Uterus (tissue), 4 donors: ENCODE measurements around the gene GCH1. TPM values are rescaled to one million over a fixed set of nuclear protein-coding genes. Genes with fewer than 3 reads are reported as not detected.

Experiments used
- DNase-seq, 2 donors: peaks; one replicate each; pipeline ENCODE4 v3.0.0-alpha.2; 2019 to 2020
- H3K27ac ChIP-seq, 2 donors: fragments of 200-600 bp; sonication (generic); 1 replicate in 1 of 2; 2 replicates in 1 of 2; pipeline ENCODE4 v1.5.1; 2016 to 2018
- H3K27me3 ChIP-seq, 2 donors: fragments of 200-600 bp; sonication (generic); one replicate each; pipeline ENCODE4 v1.5.1; 2018 to 2019; ENCODE audit warnings: control low read depth in 1 of 2
- H3K36me3 ChIP-seq, 2 donors: fragments of 200-600 bp; sonication (generic); one replicate each; pipeline ENCODE4 v1.5.1; 2019; ENCODE audit warnings: control low read depth in 1 of 2
- H3K4me1 ChIP-seq, 2 donors: fragments of 200-600 bp; sonication (generic); one replicate each; pipeline ENCODE4 v1.5.1; 2018 to 2019; ENCODE audit warnings: control low read depth in 1 of 2
- H3K4me3 ChIP-seq, 2 donors: fragments of 200-600 bp; sonication (generic); 1 replicate in 1 of 2; 2 replicates in 1 of 2; pipeline ENCODE4 v1.5.1; 2018 to 2019; ENCODE audit warnings: mild to moderate bottlenecking in 1 of 2
- H3K9me3 ChIP-seq, 2 donors: fragments of 200-600 bp; sonication (generic); one replicate each; pipeline ENCODE4 v1.5.1; 2019; ENCODE audit warnings: control low read depth in 1 of 2
- POLR2A ChIP-seq, 2 donors: fragments of 450-650 bp; IDR thresholded peaks; one replicate each; pipeline ENCODE4 v1.6.1; 2016; ENCODE audit warnings: antibody characterized with exemption in 2 of 2, mild to moderate bottlenecking in 1 of 2, moderate library complexity in 1 of 2
- intact Hi-C: fragments of 100-400 bp; cut with DNase I; formaldehyde crosslinking; loops from one replicate; pipeline ENCODE4 v1.15.1; 2023; ENCODE audit warnings: low total_unique reads
- total RNA-seq, 4 donors: library from RNA; depleted of rRNA in 3 of 4; stranded (reverse); fragments of >200 nt in 3 of 4; gene quantifications; one replicate each; pipeline versions ENCODE4 v1.1.0 to v1.2.4, GENCODE V29; 2014 to 2023
- TF ChIP-seq, protein P1 (sequence below), 4 experiments: fragments of 200-600 bp in 2 of 4; fragments of 450-650 bp in 2 of 4; sonication (generic) in 2 of 4; IDR thresholded peaks; one replicate each; pipeline ENCODE4 v1.5.1; 2016 to 2019; ENCODE audit warnings: antibody characterized with exemption in 4 of 4, mild to moderate bottlenecking in 2 of 4, moderate library complexity in 1 of 4
- donor health status: DM: yes; HTN: yes; CAD: no.

The GCH1 gene
- total RNA-seq, 4 donors from 2014 or later, result 3.2 to 10.6 (median 4.1) TPM

DNA sequence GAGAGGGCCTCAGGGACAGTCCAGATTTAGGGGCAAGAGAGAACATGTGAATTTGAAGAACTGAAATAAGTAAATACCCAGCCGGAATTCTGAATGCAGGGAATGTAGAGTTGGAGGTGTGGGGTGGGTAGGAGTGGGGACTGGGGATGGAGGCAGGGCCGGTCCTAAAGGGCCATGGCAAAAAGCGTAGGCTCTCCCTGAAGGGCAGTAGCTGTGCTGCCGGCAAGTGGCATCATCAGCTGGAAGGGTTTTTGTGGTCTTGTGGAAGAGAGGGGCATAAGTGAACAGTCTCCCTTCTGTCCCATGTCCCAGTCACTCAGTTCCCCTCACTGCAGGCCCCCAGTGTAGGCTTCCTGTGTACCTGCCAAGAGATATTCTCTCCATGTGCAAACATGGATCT is 104.6 kb downstream of the GCH1 start:
- H3K4me1 ChIP-seq, result no peaks in the 10 kb centered on the region
- no peaks in the 10 kb centered on the region for H3K36me3 ChIP-seq
- H3K27me3 ChIP-seq, result no peaks in the 10 kb centered on the region
- peaks cover 0 to 7% of the 10 kb centered on the region in 2 donors for H3K9me3 ChIP-seq
- intact Hi-C loops, result no loop called here
- TF ChIP-seq POLR2A (IDR thresholded peaks at IDR 0.05), result no peak
- TF ChIP-seq, protein P1, sequence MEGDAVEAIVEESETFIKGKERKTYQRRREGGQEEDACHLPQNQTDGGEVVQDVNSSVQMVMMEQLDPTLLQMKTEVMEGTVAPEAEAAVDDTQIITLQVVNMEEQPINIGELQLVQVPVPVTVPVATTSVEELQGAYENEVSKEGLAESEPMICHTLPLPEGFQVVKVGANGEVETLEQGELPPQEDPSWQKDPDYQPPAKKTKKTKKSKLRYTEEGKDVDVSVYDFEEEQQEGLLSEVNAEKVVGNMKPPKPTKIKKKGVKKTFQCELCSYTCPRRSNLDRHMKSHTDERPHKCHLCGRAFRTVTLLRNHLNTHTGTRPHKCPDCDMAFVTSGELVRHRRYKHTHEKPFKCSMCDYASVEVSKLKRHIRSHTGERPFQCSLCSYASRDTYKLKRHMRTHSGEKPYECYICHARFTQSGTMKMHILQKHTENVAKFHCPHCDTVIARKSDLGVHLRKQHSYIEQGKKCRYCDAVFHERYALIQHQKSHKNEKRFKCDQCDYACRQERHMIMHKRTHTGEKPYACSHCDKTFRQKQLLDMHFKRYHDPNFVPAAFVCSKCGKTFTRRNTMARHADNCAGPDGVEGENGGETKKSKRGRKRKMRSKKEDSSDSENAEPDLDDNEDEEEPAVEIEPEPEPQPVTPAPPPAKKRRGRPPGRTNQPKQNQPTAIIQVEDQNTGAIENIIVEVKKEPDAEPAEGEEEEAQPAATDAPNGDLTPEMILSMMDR (IDR thresholded peaks at IDR 0.05), result no peak
- no peak overlapping the region for H3K27ac ChIP-seq
- H3K4me3 ChIP-seq, result no peak overlapping the region
- no peak for DNase-seq

GRCh38 chr14:54797556-54797955 is 105.1 kb downstream of the GCH1 start:
- no peak overlapping the region for H3K27ac ChIP-seq
- TF ChIP-seq, protein P1 (IDR thresholded peaks at IDR 0.05), result no peak
- no peak for TF ChIP-seq POLR2A (IDR thresholded peaks at IDR 0.05)
- H3K27me3 ChIP-seq, result no peaks in the 10 kb centered on the region

GRCh38 chr14:54796961-54797360 is 105.7 kb downstream of the GCH1 start:
- Histone ChIP-seq H3K27ac (no peak overlapping the region), H3K4me1 (no peaks in the 10 kb centered on the region), H3K9me3 (peaks cover 0 to 7% of the 10 kb centered on the region in 2 donors), H3K36me3 (no peaks in the 10 kb centered on the region), H3K4me3 (no peak overlapping the region), H3K27me3 (no peaks in the 10 kb centered on the region)
- no peak for TF ChIP-seq POLR2A (IDR thresholded peaks at IDR 0.05)
- TF ChIP-seq, protein P1 (IDR thresholded peaks at IDR 0.05), result no peak
- no peak for DNase-seq
- intact Hi-C loops, result no loop called here

More at GRCh38 chr14:54797556-54797955, 105.1 kb downstream of the GCH1 start:
- DNase-seq, result no peak
- Histone ChIP-seq H3K9me3 (peaks cover 0 to 7% of the 10 kb centered on the region in 2 donors), H3K4me1 (no peaks in the 10 kb centered on the region), H3K36me3 (no peaks in the 10 kb centered on the region), H3K4me3 (no peak overlapping the region)
- intact Hi-C loops, result no loop called here

GRCh38 chr14:54794796-54795195 is 107.8 kb downstream of the GCH1 start:
- Histone ChIP-seq H3K27ac (no peak overlapping the region), H3K4me1 (no peaks in the 10 kb centered on the region), H3K4me3 (no peak overlapping the region), H3K9me3 (peaks cover 0 to 7% of the 10 kb centered on the region in 2 donors), H3K36me3 (no peaks in the 10 kb centered on the region), H3K27me3 (no peaks in the 10 kb centered on the region)
- intact Hi-C loops, result no loop called here
- DNase-seq, result no peak
- no peak for TF ChIP-seq POLR2A (IDR thresholded peaks at IDR 0.05)
- TF ChIP-seq, protein P1 (IDR thresholded peaks at IDR 0.05), result no peak

GRCh38 chr14:54794159-54794558 is 108.5 kb downstream of the GCH1 start:
- Histone ChIP-seq H3K27ac (no peak overlapping the region), H3K9me3 (peaks cover 0 to 7% of the 10 kb centered on the region in 2 donors), H3K4me1 (no peaks in the 10 kb centered on the region), H3K27me3 (no peaks in the 10 kb centered on the region), H3K4me3 (no peak overlapping the region), H3K36me3 (no peaks in the 10 kb centered on the region)
- DNase-seq, result no peak
- TF ChIP-seq POLR2A (IDR thresholded peaks at IDR 0.05), result no peak
- TF ChIP-seq, protein P1 (IDR thresholded peaks at IDR 0.05), result no peak
- intact Hi-C loops, result no loop called here
